ENCODE results near the gene RNF151.

DNA sequence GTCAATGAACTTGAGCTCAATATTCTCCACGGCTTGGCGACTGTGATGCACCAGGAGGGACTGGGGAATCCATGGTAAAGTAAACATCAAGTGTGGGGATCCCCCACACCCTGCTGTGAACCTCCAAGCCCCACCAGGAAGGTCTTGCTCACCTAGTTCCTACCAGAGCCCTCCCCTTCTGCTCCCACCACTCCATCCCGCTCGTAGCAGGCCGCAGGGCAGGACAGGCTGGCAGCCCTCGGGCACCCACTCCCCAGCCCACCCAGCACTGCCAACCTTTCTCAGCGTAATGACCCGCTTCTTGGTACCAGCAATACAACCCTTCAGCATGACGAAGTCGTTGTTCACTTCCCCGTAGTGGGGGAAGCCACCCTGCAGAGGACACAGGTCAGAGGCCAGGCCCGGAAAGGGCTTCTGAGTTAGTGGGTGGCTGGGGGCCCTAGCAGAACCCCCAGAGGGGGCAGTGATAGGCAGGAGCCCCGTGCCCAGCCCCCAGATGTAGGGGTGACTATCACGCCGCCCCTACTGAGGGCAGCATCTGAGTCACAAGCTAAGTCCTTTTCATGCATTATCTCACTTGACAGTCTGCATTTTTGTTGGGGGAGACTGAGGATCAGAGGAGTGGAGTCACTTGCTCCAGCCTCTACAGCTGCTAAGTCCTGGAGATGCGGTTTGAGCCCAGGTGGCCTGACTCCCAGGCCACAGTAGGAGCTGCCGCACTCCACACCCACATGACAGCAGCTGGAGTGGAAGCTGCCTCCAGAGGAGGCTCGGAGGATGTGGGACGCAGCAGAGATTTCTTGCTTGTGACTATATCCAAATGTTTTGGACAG lies 20.9 kb upstream of the RNF151 start:
- TF ChIP-seq GATA3 (IDR thresholded peaks at IDR 0.05; ENCODE audit: low read depth, low read length) = no peak
- TF ChIP-seq GATA2 (IDR thresholded peaks at IDR 0.05; ENCODE audit: low read depth, low read length) = no peak
